Stimulated activated naive CD8-positive, alpha-beta T cell treated with anti-CD3 and anti-CD28 coated beads, Interleukin-15, Interleukin-2, amounts not matched to agents 100 ng/mL and 50 ng/mL, for 24 hours (primary cell): ENCODE data around the gene MIF4GD.
"Not testable (repeated sequence)": the region's sequence is repeated elsewhere in the genome, so short reads cannot be mapped to it uniquely, and the experiment has no call there.

Experiments used
- H3K27ac Mint-ChIP-seq: one replicate; pipeline ENCODE4 v1.8.0; 2021; ENCODE audit warnings: mild to moderate bottlenecking, mixed read lengths
- H3K27me3 Mint-ChIP-seq: one replicate; pipeline ENCODE4 v1.8.0; 2021; ENCODE audit warnings: mixed read lengths
- H3K36me3 Mint-ChIP-seq: one replicate; pipeline ENCODE4 v1.8.0; 2021; ENCODE audit warnings: low read depth, mixed read lengths
- H3K4me1 Mint-ChIP-seq: one replicate; pipeline ENCODE4 v1.8.0; 2021; ENCODE audit warnings: low read depth, mixed read lengths
- H3K4me3 Mint-ChIP-seq: one replicate; pipeline ENCODE4 v1.8.0; 2021; ENCODE audit warnings: mild to moderate bottlenecking, mixed read lengths
- H3K9me3 Mint-ChIP-seq: one replicate; pipeline ENCODE4 v1.8.0; 2021; ENCODE audit warnings: mixed read lengths

Gene MIF4GD

GRCh38 chr17:75295201-75296158 lies 24.4 kb upstream of the MIF4GD start:
- no peaks in the 10 kb centered on the region for H3K36me3 Mint-ChIP-seq
- peaks cover 64% of the 10 kb centered on the region for H3K4me1 Mint-ChIP-seq
- peak overlapping the region; percentile 27 for H3K4me3 Mint-ChIP-seq
- no peaks in the 10 kb centered on the region for H3K9me3 Mint-ChIP-seq
- H3K27ac Mint-ChIP-seq: peak overlapping the region; percentile 83
- H3K27me3 Mint-ChIP-seq: no peaks in the 10 kb centered on the region

- H3K9me3 Mint-ChIP-seq, H3K27me3 Mint-ChIP-seq, H3K36me3 Mint-ChIP-seq, H3K4me3 Mint-ChIP-seq, H3K27ac Mint-ChIP-seq: not testable (repeated sequence)
- peaks cover 65% of the 10 kb centered on the region for H3K4me1 Mint-ChIP-seq
Observed at GRCh38 chr17:75292810-75293448, 21.9 kb upstream of the MIF4GD start.

GRCh38 chr17:75289832-75290337 lies 18.9 kb upstream of the MIF4GD start:
- Mint-ChIP-seq H3K27ac (peak overlapping the region; percentile 100), H3K27me3 (no peaks in the 10 kb centered on the region), H3K4me3 (peak overlapping the region; percentile 93), H3K4me1 (peaks cover 44% of the 10 kb centered on the region), H3K36me3 (peaks cover 22% of the 10 kb centered on the region), H3K9me3 (no peaks in the 10 kb centered on the region)

- peaks cover 27% of the 10 kb centered on the region for H3K36me3 Mint-ChIP-seq
- peak within 1 kb of the TSS; percentile 93 for H3K4me3 Mint-ChIP-seq
- no peaks in the 10 kb centered on the region for H3K9me3 Mint-ChIP-seq
- peak within 1 kb of the TSS; percentile 100 for H3K27ac Mint-ChIP-seq
- H3K4me1 Mint-ChIP-seq: peaks cover 38% of the 10 kb centered on the region
- no peaks in the 10 kb centered on the region for H3K27me3 Mint-ChIP-seq
Observed at GRCh38 chr17:75289115-75289831, 18.2 kb upstream of the MIF4GD start, which contains the start of gene SLC25A19. Gene SLC25A19, minus strand, starts transcription at chr17:75289433. Its CDS starts 2,669 bp downstream, at chr17:75286764.

- peaks cover 29% of the 10 kb centered on the region for H3K36me3 Mint-ChIP-seq
- H3K4me3 Mint-ChIP-seq: peak overlapping the region; percentile 93
- no peaks in the 10 kb centered on the region for H3K9me3 Mint-ChIP-seq
- H3K27me3 Mint-ChIP-seq: no peaks in the 10 kb centered on the region
- H3K27ac Mint-ChIP-seq: peak overlapping the region; percentile 100
- H3K4me1 Mint-ChIP-seq: peaks cover 35% of the 10 kb centered on the region
Observed at GRCh38 chr17:75288770-75289114, 17.7 kb upstream of the MIF4GD start.

- Mint-ChIP-seq H3K4me1 (peaks cover 35% of the 10 kb centered on the region), H3K9me3 (no peaks in the 10 kb centered on the region), H3K27ac (peak overlapping the region; percentile 100), H3K36me3 (peaks cover 33% of the 10 kb centered on the region), H3K27me3 (no peaks in the 10 kb centered on the region), H3K4me3 (peak overlapping the region; percentile 93)
Observed at GRCh38 chr17:75288359-75288758, 17.3 kb upstream of the MIF4GD start.

GRCh38 chr17:75287221-75287620 lies 16.2 kb upstream of the MIF4GD start:
- Mint-ChIP-seq H3K9me3 (no peaks in the 10 kb centered on the region), H3K27me3 (no peaks in the 10 kb centered on the region), H3K4me1 (peaks cover 34% of the 10 kb centered on the region), H3K36me3 (peaks cover 36% of the 10 kb centered on the region), H3K4me3 (peak overlapping the region; percentile 93), H3K27ac (peak overlapping the region; percentile 47)

- Mint-ChIP-seq H3K4me3 (no peak overlapping the region), H3K9me3 (no peaks in the 10 kb centered on the region), H3K36me3 (peaks cover 48% of the 10 kb centered on the region), H3K27me3 (no peaks in the 10 kb centered on the region), H3K4me1 (peaks cover 15% of the 10 kb centered on the region), H3K27ac (no peak overlapping the region)
Observed at GRCh38 chr17:75285123-75285522, 14.1 kb upstream of the MIF4GD start.

- H3K9me3 Mint-ChIP-seq: not testable (repeated sequence)
- H3K36me3 Mint-ChIP-seq: peaks cover 44% of the 10 kb centered on the region
Observed at GRCh38 chr17:75280189-75280588, 9.2 kb upstream of the MIF4GD start.

GRCh38 chr17:75277664-75278071 lies 6.6 kb upstream of the MIF4GD start:
- Mint-ChIP-seq H3K4me3 (no peak overlapping the region), H3K27me3 (no peaks in the 10 kb centered on the region), H3K27ac (no peak overlapping the region), H3K4me1 (peaks cover 19% of the 10 kb centered on the region), H3K9me3 (no peaks in the 10 kb centered on the region), H3K36me3 (peaks cover 47% of the 10 kb centered on the region)

More at GRCh38 chr17:75280189-75280588, 9.2 kb upstream of the MIF4GD start:
- not testable (repeated sequence) for H3K4me1 Mint-ChIP-seq, H3K27me3 Mint-ChIP-seq, H3K27ac Mint-ChIP-seq, H3K4me3 Mint-ChIP-seq

- peak overlapping the region; percentile 47 for H3K27ac Mint-ChIP-seq
- H3K9me3 Mint-ChIP-seq: no peaks in the 10 kb centered on the region
- no peak overlapping the region for H3K4me3 Mint-ChIP-seq
- no peaks in the 10 kb centered on the region for H3K27me3 Mint-ChIP-seq
- peaks cover 42% of the 10 kb centered on the region for H3K36me3 Mint-ChIP-seq
- peaks cover 34% of the 10 kb centered on the region for H3K4me1 Mint-ChIP-seq
Observed at GRCh38 chr17:75273977-75274708, 3.1 kb upstream of the MIF4GD start.

- H3K27me3 Mint-ChIP-seq: no peaks in the 10 kb centered on the region
- H3K4me3 Mint-ChIP-seq: peak overlapping the region; percentile 86
- peak overlapping the region; percentile 70 for H3K27ac Mint-ChIP-seq
- H3K4me1 Mint-ChIP-seq: peaks cover 44% of the 10 kb centered on the region
- H3K9me3 Mint-ChIP-seq: no peaks in the 10 kb centered on the region
- H3K36me3 Mint-ChIP-seq: peaks cover 38% of the 10 kb centered on the region
Observed at GRCh38 chr17:75272848-75273184, 1.8 kb upstream of the MIF4GD start.

- Mint-ChIP-seq H3K27ac (peak overlapping the region; percentile 86), H3K36me3 (peaks cover 33% of the 10 kb centered on the region), H3K4me1 (peaks cover 45% of the 10 kb centered on the region), H3K27me3 (no peaks in the 10 kb centered on the region), H3K9me3 (no peaks in the 10 kb centered on the region), H3K4me3 (peak overlapping the region; percentile 86)
Observed at GRCh38 chr17:75271955-75272847, 1.2 kb upstream of the MIF4GD start.
